GM10266 (cell line): ENCODE results near the gene TCHHL1.

ENCODE experiments used
- DNase-seq: peaks from one replicate; pipeline ENCODE4 v3.0.0; 2012; ENCODE audit errors: extremely low spot score
- CTCF ChIP-seq: IDR thresholded peaks from 2 replicates; pipeline ENCODE4 v1.5.1; 2012; ENCODE audit warnings: mild to moderate bottlenecking, low read depth; ENCODE audit not compliant: control insufficient read depth, insufficient read depth; ENCODE audit errors: missing control alignments

TCHHL1 gene

GRCh38 chr1:152038871-152039270 is 50.0 kb downstream of the TCHHL1 start:
- no peak for TF ChIP-seq CTCF
- no peak for DNase-seq

- no peak for TF ChIP-seq CTCF
- DNase-seq, result peak; percentile 55
Observed at GRCh38 chr1:152036267-152037216, 52.3 kb downstream of the TCHHL1 start, which contains the start of gene S100A11. Gene S100A11, minus strand, starts transcription at chr1:152037004. Its CDS starts 89 bp downstream, at chr1:152036915.

GRCh38 chr1:152035539-152036266 is 53.2 kb downstream of the TCHHL1 start:
- no peak for DNase-seq
- TF ChIP-seq CTCF, result no peak

GRCh38 chr1:152034654-152035538 is 54.0 kb downstream of the TCHHL1 start:
- DNase-seq, result peak; percentile 79
- TF ChIP-seq CTCF, result peak; percentile 56

GRCh38 chr1:152034324-152034653 is 54.6 kb downstream of the TCHHL1 start:
- TF ChIP-seq CTCF, result no peak

More at GRCh38 chr1:152034324-152034653, 54.6 kb downstream of the TCHHL1 start:
- no peak for DNase-seq
